ENCODE data around the gene TTC4. TPM values are rescaled to one million over a fixed set of nuclear protein-coding genes. Genes with fewer than 3 reads are reported as not detected.

Gene TTC4
- polyA plus RNA-seq, 1 of the 3 experiments (the other 2 are of a cell fraction) = 17.9 TPM

- H3K4me3 ChIP-seq (ENCODE audit: low read depth in 2 of 2, low read length in 1 of 2) = no peak overlapping the region
- no peak overlapping the region for H3K9ac ChIP-seq
- no peak for TF ChIP-seq MXI1 (IDR thresholded peaks at IDR 0.05; ENCODE audit: low read depth, low read length)
- TF ChIP-seq RXRA (IDR thresholded peaks at IDR 0.05; ENCODE audit: borderline replicate concordance, low read depth) = no peak
- TF ChIP-seq PBX3 (IDR thresholded peaks at IDR 0.05) = no peak
- TF ChIP-seq CHD2 (IDR thresholded peaks at IDR 0.05; ENCODE audit: low read length, partially characterized antibody) = no peak
- TF ChIP-seq FOSL2 (IDR thresholded peaks at IDR 0.05; ENCODE audit: borderline replicate concordance, low read depth) = no peak
- TF ChIP-seq USF2 (IDR thresholded peaks at IDR 0.05; ENCODE audit: borderline replicate concordance, low read depth, low read length) = no peak
- TF ChIP-seq ZBTB33 (IDR thresholded peaks at IDR 0.05; ENCODE audit: borderline replicate concordance, low read depth) = no peak
- no peak for TF ChIP-seq IRF3 (IDR thresholded peaks at IDR 0.05; ENCODE audit: low read depth, low read length)
- TF ChIP-seq SIN3A (IDR thresholded peaks at IDR 0.05; ENCODE audit: borderline replicate concordance, low read depth, low read length) = no peak
- TF ChIP-seq FOXJ3 (CRISPR knock-in tag; IDR thresholded peaks at IDR 0.05) = no peak
- no peaks in the 10 kb centered on the region for H3K36me3 ChIP-seq (replicated peaks in 1 of 2; ENCODE audit: control insufficient read depth in 1 of 2, insufficient read depth in 2 of 2, low read length in 1 of 2)
- ChIA-PET POLR2A (no interaction called here), CTCF (no interaction called here)
- no peak overlapping the region for H2AFZ ChIP-seq (ENCODE audit: low read depth)
- H3K27me3 ChIP-seq (ENCODE audit: insufficient read depth) = no peaks in the 10 kb centered on the region
- DNase-seq = no peak
- H3K79me2 ChIP-seq (ENCODE audit: insufficient read depth) = no peaks in the 10 kb centered on the region
- H3K4me2 ChIP-seq = no peak overlapping the region
- no peak overlapping the region for H3K27ac ChIP-seq (ENCODE audit: low read depth in 2 of 2, low read length in 1 of 2)
- WGBS (ENCODE audit: low lambda C conversion rate) = no CpG with 5 or more reads among the region's 2 CpGs
- no peaks in the 10 kb centered on the region for H4K20me1 ChIP-seq (ENCODE audit: insufficient read depth)
- no peaks in the 10 kb centered on the region for H3K9me2 ChIP-seq
- no peaks in the 10 kb centered on the region for H3F3A ChIP-seq (replicated peaks; ENCODE audit: insufficient read depth)
- peaks cover 0 to 21% of the 10 kb centered on the region in 2 experiments; a peak in 1 of 4 replicates for H3K4me1 ChIP-seq (ENCODE audit: control insufficient read depth in 1 of 2, insufficient read depth in 2 of 2, low read depth in 1 of 2, low read length in 1 of 2)
- no peaks in the 10 kb centered on the region for H3K9me3 ChIP-seq
Observed at GRCh38 chr1:54784066-54784465, 68.4 kb downstream of the TTC4 start.

GRCh38 chr1:54786778-54787177 is 71.1 kb downstream of the TTC4 start:
- ChIA-PET POLR2A (no interaction called here), CTCF (interaction anchor here (1.0 to 1.3 kb wide), 2 partner anchors 10 to 17 kb away, joined by 4 read pairs; no protein-coding TSS in a partner anchor)
- Histone ChIP-seq H3K9me2 (no peaks in the 10 kb centered on the region), H3K27ac (ENCODE audit: low read depth in 2 of 2, low read length in 1 of 2) (no peak overlapping the region), H3K4me2 (no peak overlapping the region), H3F3A (replicated peaks; ENCODE audit: insufficient read depth) (no peaks in the 10 kb centered on the region), H3K27me3 (ENCODE audit: insufficient read depth) (no peaks in the 10 kb centered on the region), H3K9me3 (no peaks in the 10 kb centered on the region), H3K4me3 (ENCODE audit: low read depth in 2 of 2, low read length in 1 of 2) (no peak overlapping the region), H3K9ac (no peak overlapping the region), H2AFZ (ENCODE audit: low read depth) (no peak overlapping the region), H3K4me1 (ENCODE audit: control insufficient read depth in 1 of 2, insufficient read depth in 2 of 2, low read depth in 1 of 2, low read length in 1 of 2) (peaks cover 0 to 23% of the 10 kb centered on the region in 2 experiments; a peak in 1 of 4 replicates), H3K36me3 (replicated peaks in 1 of 2; ENCODE audit: control insufficient read depth in 1 of 2, insufficient read depth in 2 of 2, low read length in 1 of 2) (no peaks in the 10 kb centered on the region), H4K20me1 (ENCODE audit: insufficient read depth) (no peaks in the 10 kb centered on the region), H3K79me2 (ENCODE audit: insufficient read depth) (no peaks in the 10 kb centered on the region)
- DNase-seq = no peak
- WGBS (ENCODE audit: low lambda C conversion rate) = 66% methylated on average over 7 of the region's 8 CpGs
- no peak for TF ChIP-seq RAD21 (IDR thresholded peaks at IDR 0.05; ENCODE audit: low read length)
- TF ChIP-seq GATA2 (CRISPR knock-in tag; IDR thresholded peaks at IDR 0.05) = no peak
- TF ChIP-seq MAX (IDR thresholded peaks at IDR 0.05; ENCODE audit: low read depth) = no peak
- no peak for TF ChIP-seq CHD2 (IDR thresholded peaks at IDR 0.05; ENCODE audit: low read length, partially characterized antibody)
